Activated T-helper 17 cell treated with anti-CD3 and anti-CD28 coated beads, Interleukin-2, amount 50 U/mL, for 72 hours (primary cell): Measurements from ENCODE around the gene TXNDC12. TPM values are rescaled to one million over a fixed set of nuclear protein-coding genes. Genes with fewer than 3 reads are reported as not detected.
"Not testable (repeated sequence)": the region's sequence is repeated elsewhere in the genome, so short reads cannot be mapped to it uniquely, and the experiment has no call there.

Experiments used
- ATAC-seq: fragments of 150-1000 bp; cut with Tn5 transposase; replicated peaks from 2 replicates; pipeline ENCODE4 v1.10.0; 2021; ENCODE audit warnings: mild to moderate bottlenecking, moderate library complexity
- H3K27ac Mint-ChIP-seq: one replicate; pipeline ENCODE4 v1.8.0; 2022; ENCODE audit warnings: mixed read lengths
- H3K27me3 Mint-ChIP-seq: one replicate; pipeline ENCODE4 v1.8.0; 2022; ENCODE audit warnings: mixed read lengths
- H3K36me3 Mint-ChIP-seq: one replicate; pipeline ENCODE4 v1.8.0; 2022; ENCODE audit warnings: low read depth, mild to moderate bottlenecking, mixed read lengths
- H3K4me1 Mint-ChIP-seq: one replicate; pipeline ENCODE4 v1.8.0; 2022; ENCODE audit warnings: mixed read lengths
- H3K4me3 Mint-ChIP-seq: one replicate; pipeline ENCODE4 v1.8.0; 2022; ENCODE audit warnings: mild to moderate bottlenecking, mixed read lengths
- H3K9me3 Mint-ChIP-seq: one replicate; pipeline ENCODE4 v1.8.0; 2022; ENCODE audit warnings: mixed read lengths
- total RNA-seq, 2 donors: library from RNA; stranded (reverse); gene quantifications; one replicate each; pipeline ENCODE4 v1.2.3, GENCODE V29; 2022

TXNDC12 gene
- total RNA-seq, 2 donors from 2014 or later = 40.9 to 47.1 TPM

GRCh38 chr1:52057876-52058415 is 3.0 kb upstream of the TXNDC12 start:
- Mint-ChIP-seq H3K36me3 (peaks cover 83% of the 10 kb centered on the region), H3K4me1 (peaks cover 21% of the 10 kb centered on the region), H3K27ac (peak overlapping the region; percentile 98), H3K27me3 (no peaks in the 10 kb centered on the region), H3K4me3 (peak overlapping the region; percentile 100), H3K9me3 (no peaks in the 10 kb centered on the region)
- no peak for ATAC-seq

GRCh38 chr1:52057255-52057654 is 2.3 kb upstream of the TXNDC12 start:
- Mint-ChIP-seq H3K27ac (peak overlapping the region; percentile 98), H3K27me3 (no peaks in the 10 kb centered on the region), H3K4me3 (peak overlapping the region; percentile 100), H3K9me3 (no peaks in the 10 kb centered on the region), H3K4me1 (peaks cover 25% of the 10 kb centered on the region), H3K36me3 (peaks cover 83% of the 10 kb centered on the region)
- no peak for ATAC-seq

- Mint-ChIP-seq H3K4me3 (peak overlapping the region; percentile 100), H3K27ac (peak overlapping the region; percentile 98), H3K36me3 (peaks cover 83% of the 10 kb centered on the region), H3K4me1 (peaks cover 27% of the 10 kb centered on the region), H3K27me3 (no peaks in the 10 kb centered on the region), H3K9me3 (no peaks in the 10 kb centered on the region)
- no peak for ATAC-seq
Measured at GRCh38 chr1:52056937-52057231, 1.9 kb upstream of the TXNDC12 start.

- ATAC-seq = peak; percentile 94
Measured at GRCh38 chr1:52056163-52056936, 1.4 kb upstream of the TXNDC12 start, which contains the start of gene BTF3L4. BTF3L4 (plus strand) TSS chr1:52056295; CDS start chr1:52059848, 3,553 bp downstream.

GRCh38 chr1:52055866-52056162 is 823 bp upstream of the TXNDC12 start:
- peak overlapping the region; percentile 98 for H3K27ac Mint-ChIP-seq
- H3K36me3 Mint-ChIP-seq = peaks cover 86% of the 10 kb centered on the region
- peaks cover 27% of the 10 kb centered on the region for H3K4me1 Mint-ChIP-seq
- H3K4me3 Mint-ChIP-seq = peak overlapping the region; percentile 100
- no peaks in the 10 kb centered on the region for H3K27me3 Mint-ChIP-seq
- H3K9me3 Mint-ChIP-seq = no peaks in the 10 kb centered on the region
- ATAC-seq = no peak

More at GRCh38 chr1:52056163-52056936, 1.4 kb upstream of the TXNDC12 start, which contains the start of gene BTF3L4:
- peak within 1 kb of the TSS; percentile 100 for H3K4me3 Mint-ChIP-seq
- peak within 1 kb of the TSS; percentile 98 for H3K27ac Mint-ChIP-seq
- H3K36me3 Mint-ChIP-seq = peaks cover 85% of the 10 kb centered on the region
- no peaks in the 10 kb centered on the region for H3K9me3 Mint-ChIP-seq
- no peaks in the 10 kb centered on the region for H3K27me3 Mint-ChIP-seq
- H3K4me1 Mint-ChIP-seq = peaks cover 27% of the 10 kb centered on the region

- H3K27ac Mint-ChIP-seq = peak overlapping the region; percentile 98
- no peaks in the 10 kb centered on the region for H3K27me3 Mint-ChIP-seq
- no peak for ATAC-seq
- H3K36me3 Mint-ChIP-seq = peaks cover 83% of the 10 kb centered on the region
- no peaks in the 10 kb centered on the region for H3K9me3 Mint-ChIP-seq
- H3K4me1 Mint-ChIP-seq = peaks cover 27% of the 10 kb centered on the region
- peak overlapping the region; percentile 100 for H3K4me3 Mint-ChIP-seq
Measured at GRCh38 chr1:52054496-52055065, 410 bp downstream of the TXNDC12 start.

- H3K27me3 Mint-ChIP-seq = no peaks in the 10 kb centered on the region
- no peak for ATAC-seq
- peak overlapping the region; percentile 98 for H3K27ac Mint-ChIP-seq
- peaks cover 24% of the 10 kb centered on the region for H3K4me1 Mint-ChIP-seq
- no peaks in the 10 kb centered on the region for H3K9me3 Mint-ChIP-seq
- peaks cover 76% of the 10 kb centered on the region for H3K36me3 Mint-ChIP-seq
- peak overlapping the region; percentile 100 for H3K4me3 Mint-ChIP-seq
Measured at GRCh38 chr1:52053862-52054261, 1.1 kb downstream of the TXNDC12 start.

GRCh38 chr1:52049337-52049736 is 5.7 kb downstream of the TXNDC12 start:
- not testable (repeated sequence) for H3K27me3 Mint-ChIP-seq, H3K9me3 Mint-ChIP-seq, ATAC-seq, H3K27ac Mint-ChIP-seq, H3K4me3 Mint-ChIP-seq
- peaks cover 58% of the 10 kb centered on the region for H3K36me3 Mint-ChIP-seq
- peaks cover 23% of the 10 kb centered on the region for H3K4me1 Mint-ChIP-seq

GRCh38 chr1:52045666-52046195 is 9.3 kb downstream of the TXNDC12 start:
- peaks cover 46% of the 10 kb centered on the region for H3K36me3 Mint-ChIP-seq
- ATAC-seq = not testable (repeated sequence)

GRCh38 chr1:52045236-52045635 is 9.8 kb downstream of the TXNDC12 start:
- peaks cover 46% of the 10 kb centered on the region for H3K36me3 Mint-ChIP-seq
- H3K4me1 Mint-ChIP-seq = peaks cover 13% of the 10 kb centered on the region
- no peaks in the 10 kb centered on the region for H3K9me3 Mint-ChIP-seq
- ATAC-seq = no peak
- no peak overlapping the region for H3K4me3 Mint-ChIP-seq
- no peak overlapping the region for H3K27ac Mint-ChIP-seq
- no peaks in the 10 kb centered on the region for H3K27me3 Mint-ChIP-seq

More at GRCh38 chr1:52045666-52046195, 9.3 kb downstream of the TXNDC12 start:
- H3K4me3 Mint-ChIP-seq, H3K27me3 Mint-ChIP-seq, H3K9me3 Mint-ChIP-seq, H3K27ac Mint-ChIP-seq: not testable (repeated sequence)
- H3K4me1 Mint-ChIP-seq = peaks cover 13% of the 10 kb centered on the region

GRCh38 chr1:52041551-52042185 is 13.3 kb downstream of the TXNDC12 start:
- H3K4me3 Mint-ChIP-seq = no peak overlapping the region
- H3K27me3 Mint-ChIP-seq = no peaks in the 10 kb centered on the region
- no peak overlapping the region for H3K27ac Mint-ChIP-seq
- peaks cover 9% of the 10 kb centered on the region for H3K4me1 Mint-ChIP-seq
- H3K36me3 Mint-ChIP-seq = peaks cover 70% of the 10 kb centered on the region
- no peak for ATAC-seq
- no peaks in the 10 kb centered on the region for H3K9me3 Mint-ChIP-seq

- Mint-ChIP-seq H3K27me3 (no peaks in the 10 kb centered on the region), H3K27ac (no peak overlapping the region), H3K4me3 (no peak overlapping the region), H3K4me1 (peaks cover 6% of the 10 kb centered on the region), H3K36me3 (peaks cover 70% of the 10 kb centered on the region), H3K9me3 (no peaks in the 10 kb centered on the region)
- ATAC-seq = no peak
Measured at GRCh38 chr1:52037909-52038308, 17.1 kb downstream of the TXNDC12 start.

GRCh38 chr1:52037402-52037814 is 17.6 kb downstream of the TXNDC12 start:
- Mint-ChIP-seq H3K4me3 (no peak overlapping the region), H3K27ac (no peak overlapping the region), H3K36me3 (peaks cover 74% of the 10 kb centered on the region), H3K27me3 (no peaks in the 10 kb centered on the region), H3K9me3 (no peaks in the 10 kb centered on the region), H3K4me1 (peaks cover 7% of the 10 kb centered on the region)
- ATAC-seq = no peak

- no peak for ATAC-seq
- Mint-ChIP-seq H3K9me3 (no peaks in the 10 kb centered on the region), H3K27ac (peak overlapping the region; percentile 96), H3K4me3 (peak overlapping the region; percentile 87), H3K4me1 (peaks cover 25% of the 10 kb centered on the region), H3K36me3 (peaks cover 64% of the 10 kb centered on the region), H3K27me3 (no peaks in the 10 kb centered on the region)
Measured at GRCh38 chr1:52034050-52034384, 21.0 kb downstream of the TXNDC12 start.
